HFFc6 (cell line): ENCODE measurements around the gene OPN1LW. TPM values are rescaled to one million over a fixed set of nuclear protein-coding genes. Genes with fewer than 3 reads are reported as not detected.
A peak's percentile ranks its signal among the peaks of the same experiment; 100 is the strongest.
"Not testable (repeated sequence)": the region's sequence is repeated elsewhere in the genome, so short reads cannot be mapped to it uniquely, and the experiment has no call there.

Source experiments
- DNase-seq: peaks from one replicate; pipeline ENCODE4 v3.0.0-alpha.2; 2018
- H3K27ac Mint-ChIP-seq: 2 replicates; pipeline ENCODE4 v1.8.0; 2020; ENCODE audit warnings: mild to moderate bottlenecking, mixed read lengths
- H3K27me3 Mint-ChIP-seq: 2 replicates; pipeline ENCODE4 v1.8.0; 2021; ENCODE audit warnings: mild to moderate bottlenecking, moderate library complexity, mixed read lengths; ENCODE audit not compliant: insufficient read depth
- H3K36me3 Mint-ChIP-seq: 2 replicates; pipeline ENCODE4 v1.8.0; 2021; ENCODE audit warnings: low read depth, mixed read lengths
- H3K4me1 Mint-ChIP-seq: 2 replicates; pipeline ENCODE4 v1.8.0; 2020; ENCODE audit warnings: low read depth, mixed read lengths
- H3K4me3 Mint-ChIP-seq: 2 replicates; pipeline ENCODE4 v1.8.0; 2020; ENCODE audit warnings: mild to moderate bottlenecking, moderate library complexity, mixed read lengths
- H3K9me3 Mint-ChIP-seq: 2 replicates; pipeline ENCODE4 v1.8.0; 2020; ENCODE audit warnings: mild to moderate bottlenecking, mixed read lengths
- CTCF ChIP-seq: fragments of 200-600 bp; sonication (generic); IDR thresholded peaks from 2 replicates; pipeline ENCODE4 v1.5.0; 2021; ENCODE audit warnings: antibody characterized with exemption, mild to moderate bottlenecking
- long read RNA-seq: library from polyadenylated mRNA; unstranded; transcript quantifications from one replicate; pipeline ENCODE4 v2.0.0, GENCODE V29; 2019
- total RNA-seq, 6 experiments: library from RNA; stranded (reverse); fragmentation: NEBNext Ultra II Directional; extraction: Animal tissue kit (Norgen Biotek cat#: 25700); gene quantifications; 2 replicates in 1 of 6; 3 replicates in 5 of 6; pipeline ENCODE4 v1.2.3, GENCODE V29; 2021

The OPN1LW gene
- total RNA-seq = not detected
- long read RNA-seq = 0 reads

GRCh38 chrX:154144010-154144409 lies at the start of gene OPN1LW:
OPN1LW (plus strand) TSS chrX:154144243; CDS start chrX:154144284, 41 bp downstream.
- not testable (repeated sequence) for H3K27ac Mint-ChIP-seq, DNase-seq, H3K4me1 Mint-ChIP-seq, H3K9me3 Mint-ChIP-seq, H3K4me3 Mint-ChIP-seq, H3K36me3 Mint-ChIP-seq
- H3K27me3 Mint-ChIP-seq = peaks cover 17% of the 10 kb centered on the region

DNA sequence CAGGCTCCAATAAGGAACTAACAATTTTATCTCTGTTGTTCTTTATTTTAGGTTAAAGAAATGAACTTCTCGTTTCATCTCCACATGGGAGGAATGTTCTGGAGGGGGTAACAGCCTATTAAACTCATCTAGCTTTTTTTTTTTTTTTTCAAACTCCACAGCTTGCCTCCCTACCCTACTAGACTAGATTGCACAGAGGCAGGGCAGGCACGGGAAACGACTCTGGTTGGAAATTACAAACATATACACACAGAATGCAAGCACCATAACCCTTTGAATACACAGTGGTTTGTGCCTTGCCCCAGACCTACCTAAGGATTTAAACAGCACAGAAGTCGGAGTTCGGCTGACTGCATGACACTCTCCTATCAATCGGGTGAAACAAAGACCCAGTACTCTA lies 49.2 kb upstream of the OPN1LW start:
- H3K36me3 Mint-ChIP-seq = no peaks in the 10 kb centered on the region
- no peaks in the 10 kb centered on the region for H3K9me3 Mint-ChIP-seq
- peaks cover 5% of the 10 kb centered on the region for H3K27me3 Mint-ChIP-seq
- no peak for TF ChIP-seq CTCF
- H3K27ac Mint-ChIP-seq = peak overlapping the region; percentile 92
- peaks cover 46% of the 10 kb centered on the region for H3K4me1 Mint-ChIP-seq
- peak overlapping the region; percentile 93 for H3K4me3 Mint-ChIP-seq
- DNase-seq = no peak

GRCh38 chrX:154096140-154097002 lies 47.7 kb upstream of the OPN1LW start:
- H3K27me3 Mint-ChIP-seq = peaks cover 11% of the 10 kb centered on the region
- no peaks in the 10 kb centered on the region for H3K9me3 Mint-ChIP-seq
- no peaks in the 10 kb centered on the region for H3K36me3 Mint-ChIP-seq
- H3K4me3 Mint-ChIP-seq = peak overlapping the region; percentile 93
- no peak for TF ChIP-seq CTCF
- DNase-seq = peak; percentile 29
- peaks cover 38% of the 10 kb centered on the region for H3K4me1 Mint-ChIP-seq
- peak overlapping the region; percentile 92 for H3K27ac Mint-ChIP-seq

DNA sequence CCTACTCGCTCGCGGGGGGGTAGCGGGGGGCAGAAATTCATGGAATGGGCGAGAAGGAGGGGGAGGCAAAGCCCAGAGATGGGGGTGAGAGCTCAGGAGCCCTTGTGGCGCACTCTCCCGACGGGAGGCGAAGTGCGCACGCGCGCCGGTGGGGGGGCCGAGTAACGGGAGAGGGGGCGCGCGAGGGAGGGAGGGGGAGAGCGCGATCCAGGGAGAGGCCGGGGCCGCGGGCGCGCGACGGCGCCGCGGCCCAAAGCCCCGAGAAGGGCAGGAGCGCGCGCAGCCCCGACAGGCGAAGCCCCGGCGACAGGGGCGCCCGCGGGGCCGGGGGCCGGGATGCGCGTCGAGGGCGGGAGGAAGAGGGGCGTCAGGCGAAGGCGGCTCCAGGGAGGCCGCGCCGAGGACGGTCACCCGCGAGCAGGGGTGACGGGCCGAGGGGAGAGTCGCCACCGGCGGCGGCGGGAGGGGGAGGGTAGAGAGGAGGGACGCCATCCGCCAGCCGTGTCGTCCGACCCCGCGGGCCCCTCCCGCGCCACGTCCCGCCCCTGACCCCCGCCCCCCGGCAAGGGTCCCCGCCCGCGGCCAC lies 46.9 kb upstream of the OPN1LW start:
- no peak for TF ChIP-seq CTCF
- peak overlapping the region; percentile 92 for H3K27ac Mint-ChIP-seq
- H3K27me3 Mint-ChIP-seq = peaks cover 12% of the 10 kb centered on the region
- H3K36me3 Mint-ChIP-seq = no peaks in the 10 kb centered on the region
- peak overlapping the region; percentile 93 for H3K4me3 Mint-ChIP-seq
- peak; percentile 11 for DNase-seq
- H3K4me1 Mint-ChIP-seq = peaks cover 38% of the 10 kb centered on the region
- H3K9me3 Mint-ChIP-seq = no peaks in the 10 kb centered on the region

GRCh38 chrX:154097589-154098541 lies 46.2 kb upstream of the OPN1LW start, which contains the start of gene MECP2:
MECP2 (minus strand) TSS chrX:154097717.
- Mint-ChIP-seq H3K4me1 (peaks cover 30% of the 10 kb centered on the region), H3K4me3 (peak within 1 kb of the TSS; percentile 93), H3K9me3 (no peaks in the 10 kb centered on the region), H3K36me3 (no peaks in the 10 kb centered on the region), H3K27me3 (peaks cover 14% of the 10 kb centered on the region), H3K27ac (peak within 1 kb of the TSS; percentile 92)
- TF ChIP-seq CTCF = no peak
- peak; percentile 82 for DNase-seq
